D341Med (cell line): ENCODE data around the gene ARHGDIG.

Experiments
- DNase-seq: peaks from one replicate; pipeline ENCODE4 v3.0.0; 2012; ENCODE audit warnings: low spot score

The ARHGDIG gene

GRCh38 chr16:301235-301634 lies 20.8 kb downstream of the ARHGDIG start:
- DNase-seq: no peak

GRCh38 chr16:301950-302349 lies 21.6 kb downstream of the ARHGDIG start:
- DNase-seq: no peak

GRCh38 chr16:303760-304505 lies 23.5 kb downstream of the ARHGDIG start:
- no peak for DNase-seq

- DNase-seq: no peak
Measured at GRCh38 chr16:305916-306626, 25.7 kb downstream of the ARHGDIG start.

- DNase-seq: no peak
Measured at GRCh38 chr16:306911-307370, 26.6 kb downstream of the ARHGDIG start.

GRCh38 chr16:307691-308312 lies 27.4 kb downstream of the ARHGDIG start:
- DNase-seq: no peak

GRCh38 chr16:309476-309875 lies 29.1 kb downstream of the ARHGDIG start:
- DNase-seq: no peak

GRCh38 chr16:311725-312124 lies 31.3 kb downstream of the ARHGDIG start:
- no peak for DNase-seq

GRCh38 chr16:314351-314750 lies 34.0 kb downstream of the ARHGDIG start:
- DNase-seq: no peak

- no peak for DNase-seq
Measured at GRCh38 chr16:314795-315299, 34.5 kb downstream of the ARHGDIG start.

GRCh38 chr16:316741-317464 lies 36.5 kb downstream of the ARHGDIG start:
- DNase-seq: no peak

- DNase-seq: no peak
Measured at GRCh38 chr16:317583-317982, 37.2 kb downstream of the ARHGDIG start.

GRCh38 chr16:318628-319027 lies 38.2 kb downstream of the ARHGDIG start:
- DNase-seq: no peak

- DNase-seq: no peak
Measured at GRCh38 chr16:320206-320605, 39.8 kb downstream of the ARHGDIG start.

GRCh38 chr16:321532-321931 lies 41.1 kb downstream of the ARHGDIG start:
- no peak for DNase-seq

- DNase-seq: no peak
Measured at GRCh38 chr16:322476-323143, 42.2 kb downstream of the ARHGDIG start.

GRCh38 chr16:324201-324450 lies 43.7 kb downstream of the ARHGDIG start:
- no peak for DNase-seq

GRCh38 chr16:324451-325334 lies 44.3 kb downstream of the ARHGDIG start:
- DNase-seq: no peak

- DNase-seq: no peak
Measured at GRCh38 chr16:325375-326145, 45.2 kb downstream of the ARHGDIG start.

GRCh38 chr16:330741-331140 lies 50.4 kb downstream of the ARHGDIG start:
- DNase-seq: no peak
